ENCODE results near the gene OPTN. TPM values are rescaled to one million over a fixed set of nuclear protein-coding genes. Genes with fewer than 3 reads are reported as not detected.
"Not testable (repeated sequence)": the region's sequence is repeated elsewhere in the genome, so short reads cannot be mapped to it uniquely, and the experiment has no call there.

Gene OPTN
- 10 to 100 TPM; 55.4 to 68.5 (median 62.0) TPM for total RNA-seq

- TF ChIP-seq CTCF (IDR thresholded peaks at IDR 0.05) (no peak), POLR2A (IDR thresholded peaks at IDR 0.05) (no peak)
- peak within 1 kb of the TSS; percentile 95 for H3K4me3 ChIP-seq (ENCODE audit: low read depth, poor library complexity, severe bottlenecking)
- 0 to 1% methylated on average over 23 to 31 of the region's 54 CpGs for WGBS, 2 donors
- intact Hi-C loops (cut with DNase I; ENCODE audit: low total_unique reads): no loop called here
- DNase-seq (ENCODE audit: low spot score in 2 of 2): peak; percentile 81 to 96
Measured at GRCh38 chr10:13099666-13100348, at the start of gene OPTN. TSS of gene OPTN (plus strand) at chr10:13100163. CDS start at chr10:13109123, 8,960 bp downstream.

- intact Hi-C loops (cut with DNase I; ENCODE audit: low total_unique reads): no loop called here
- TF ChIP-seq CTCF (IDR thresholded peaks at IDR 0.05): no peak
- TF ChIP-seq POLR2A (IDR thresholded peaks at IDR 0.05): no peak
- DNase-seq (ENCODE audit: low spot score in 2 of 2): no peak
- WGBS, 2 donors: 79 to 86% methylated on average over 7 of the region's 7 CpGs
- no peak overlapping the region for H3K4me3 ChIP-seq (ENCODE audit: low read depth, poor library complexity, severe bottlenecking)
Measured at GRCh38 chr10:13051126-13051694, 48.8 kb upstream of the OPTN start.

GRCh38 chr10:13053208-13053607 is 46.8 kb upstream of the OPTN start:
- H3K4me3 ChIP-seq (ENCODE audit: low read depth, poor library complexity, severe bottlenecking); DNase-seq (ENCODE audit: low spot score in 2 of 2); intact Hi-C loops (cut with DNase I; ENCODE audit: low total_unique reads): not testable (repeated sequence)
- 63 to 73% methylated on average over 1 of the region's 1 CpG for WGBS, 2 donors

GRCh38 chr10:13053794-13054462 is 46.0 kb upstream of the OPTN start:
- DNase-seq (ENCODE audit: low spot score in 2 of 2): peak in 1 of 2 donors; percentile 53
- no peak overlapping the region for H3K4me3 ChIP-seq (ENCODE audit: low read depth, poor library complexity, severe bottlenecking)
- 76 to 80% methylated on average over 7 of the region's 7 CpGs for WGBS, 2 donors
- intact Hi-C loops (cut with DNase I; ENCODE audit: low total_unique reads): no loop called here
- TF ChIP-seq CTCF (IDR thresholded peaks at IDR 0.05) (no peak), POLR2A (IDR thresholded peaks at IDR 0.05) (no peak)

GRCh38 chr10:13054844-13055243 is 45.1 kb upstream of the OPTN start:
- no peak overlapping the region for H3K4me3 ChIP-seq (ENCODE audit: low read depth, poor library complexity, severe bottlenecking)
- intact Hi-C loops (cut with DNase I; ENCODE audit: low total_unique reads): no loop called here
- peak in 1 of 2 donors; percentile 64 for DNase-seq (ENCODE audit: low spot score in 2 of 2)
- TF ChIP-seq CTCF (IDR thresholded peaks at IDR 0.05) (no peak), POLR2A (IDR thresholded peaks at IDR 0.05) (no peak)
- WGBS, 2 donors: 65 to 80% methylated on average over 4 of the region's 4 CpGs

GRCh38 chr10:13056456-13057077 is 43.4 kb upstream of the OPTN start:
- 79 to 80% methylated on average over 7 of the region's 7 CpGs for whole genome bisulfite sequencing, 2 donors
- peak in 1 of 2 donors; percentile 79 for DNase-seq (ENCODE audit: low spot score in 2 of 2)
- intact Hi-C loops (cut with DNase I; ENCODE audit: low total_unique reads): no loop called here

More at GRCh38 chr10:13056456-13057077, 43.4 kb upstream of the OPTN start:
- TF ChIP-seq CTCF (IDR thresholded peaks at IDR 0.05) (no peak), POLR2A (IDR thresholded peaks at IDR 0.05) (no peak)
- H3K4me3 ChIP-seq (ENCODE audit: low read depth, poor library complexity, severe bottlenecking): no peak overlapping the region
